GM21447 (cell line): Measurements from ENCODE around the gene ITLN1.
"Not testable (repeated sequence)": the region's sequence is repeated elsewhere in the genome, so short reads cannot be mapped to it uniquely, and the experiment has no call there.

ENCODE experiments used
- ATAC-seq: cut with Tn5 transposase; IDR thresholded peaks from one replicate; pipeline ENCODE4 v1.9.1; 2021; ENCODE audit not compliant: unreplicated experiment

The ITLN1 gene

GRCh38 chr1:160883581-160884513 is 1.1 kb downstream of the ITLN1 start:
- no peak for ATAC-seq

GRCh38 chr1:160882582-160882981 is 2.4 kb downstream of the ITLN1 start:
- no peak for ATAC-seq

GRCh38 chr1:160881264-160881663 is 3.7 kb downstream of the ITLN1 start:
- ATAC-seq, result not testable (repeated sequence)

DNA sequence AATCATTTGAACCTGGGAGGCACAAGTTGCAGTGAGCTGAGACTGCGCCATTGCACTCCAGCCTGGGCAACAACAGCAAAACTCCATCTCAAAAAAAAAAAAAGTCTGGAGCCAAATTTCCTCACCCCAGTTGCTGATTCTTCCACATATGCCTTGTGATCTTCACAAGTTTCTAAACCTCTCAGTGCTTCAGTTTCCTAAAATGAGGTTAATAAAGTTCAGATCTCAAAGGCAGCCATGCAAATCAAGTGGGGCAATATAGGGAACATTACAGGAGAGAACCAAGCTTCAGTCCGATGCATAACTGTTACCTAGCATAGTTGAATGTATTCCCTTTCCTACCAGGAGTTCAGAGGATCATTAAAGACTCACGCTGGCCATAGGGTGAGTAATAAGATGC is 4.8 kb downstream of the ITLN1 start:
- no peak for ATAC-seq

DNA sequence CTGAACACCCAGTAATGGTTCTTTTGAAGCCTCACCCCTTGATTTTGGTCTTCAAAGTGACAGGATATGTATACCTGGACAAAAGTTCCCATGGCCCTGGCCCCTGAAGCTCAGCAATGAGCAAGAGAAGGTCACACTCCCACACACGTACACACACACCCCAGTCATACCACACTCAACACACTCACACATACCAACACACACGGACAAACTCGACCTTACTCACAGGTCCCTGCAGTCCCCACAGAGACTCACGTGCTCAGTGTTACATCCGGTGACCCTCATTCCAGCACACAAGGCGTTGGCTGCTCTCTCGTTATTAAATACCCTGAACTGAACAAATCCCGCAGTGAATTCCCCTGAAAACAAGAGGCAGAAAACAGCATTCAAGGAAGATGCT is 5.9 kb downstream of the ITLN1 start:
- no peak for ATAC-seq

- ATAC-seq, result no peak
These were observed 7.8 kb downstream of the ITLN1 start for GRCh38 chr1:160877221-160877620.

DNA sequence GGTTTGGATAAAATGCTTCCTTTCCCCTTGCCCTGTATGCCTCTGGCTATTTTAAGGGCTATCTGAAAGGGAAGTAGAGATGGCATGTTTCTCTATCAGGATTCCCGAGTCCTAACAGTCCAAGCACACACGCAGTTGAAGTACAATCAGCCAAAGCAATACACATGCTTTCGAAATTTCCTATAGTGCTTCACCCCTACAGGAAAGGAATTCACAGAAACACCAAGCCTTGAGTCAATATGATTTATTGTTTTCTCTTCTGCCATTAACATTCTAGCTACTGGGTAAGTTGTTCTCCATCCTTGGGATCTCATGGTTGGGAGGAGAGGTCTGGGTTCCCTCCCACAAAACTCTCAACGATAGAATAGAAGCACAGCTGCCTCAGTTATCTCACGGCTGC is 8.7 kb downstream of the ITLN1 start:
- ATAC-seq, result no peak

DNA sequence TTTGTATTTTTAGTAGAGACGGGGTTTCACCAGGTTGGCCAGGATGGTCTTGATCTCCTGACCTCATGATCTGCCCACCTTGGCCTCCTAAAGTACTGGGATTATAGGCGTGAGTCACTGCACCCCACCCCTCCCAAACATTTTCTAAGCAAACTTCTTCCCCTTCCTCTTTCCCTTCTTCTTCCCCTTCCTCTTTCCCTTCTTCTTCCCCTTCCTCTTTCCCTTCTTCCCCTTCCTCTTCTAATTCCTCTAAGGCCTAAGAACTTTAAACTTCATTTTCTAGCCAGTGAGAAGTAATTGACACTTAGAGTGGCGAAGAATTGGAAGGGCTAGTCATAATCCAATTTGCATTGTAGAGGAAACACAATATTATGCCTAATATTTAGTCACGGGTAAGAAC is 9.4 kb downstream of the ITLN1 start:
- not testable (repeated sequence) for ATAC-seq

DNA sequence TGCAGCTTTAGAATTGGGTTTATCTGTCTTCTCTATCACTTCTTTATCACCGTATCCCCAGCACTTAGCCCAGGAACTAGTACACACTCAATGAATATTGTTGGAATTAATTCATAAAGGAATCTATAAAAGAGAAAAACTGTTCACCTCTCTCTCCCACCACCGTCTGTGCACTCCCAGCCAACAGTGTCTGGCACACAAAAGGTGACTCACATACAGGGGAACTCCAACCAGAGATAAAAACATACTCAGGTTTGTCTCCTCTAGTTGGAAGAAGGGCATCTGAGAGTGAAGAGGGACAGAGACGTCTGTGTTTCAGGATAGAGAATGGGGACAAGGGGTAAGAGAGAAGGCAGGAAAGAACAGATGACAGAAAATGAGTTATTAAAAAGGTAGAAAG is 10.0 kb downstream of the ITLN1 start:
- no peak for ATAC-seq

DNA sequence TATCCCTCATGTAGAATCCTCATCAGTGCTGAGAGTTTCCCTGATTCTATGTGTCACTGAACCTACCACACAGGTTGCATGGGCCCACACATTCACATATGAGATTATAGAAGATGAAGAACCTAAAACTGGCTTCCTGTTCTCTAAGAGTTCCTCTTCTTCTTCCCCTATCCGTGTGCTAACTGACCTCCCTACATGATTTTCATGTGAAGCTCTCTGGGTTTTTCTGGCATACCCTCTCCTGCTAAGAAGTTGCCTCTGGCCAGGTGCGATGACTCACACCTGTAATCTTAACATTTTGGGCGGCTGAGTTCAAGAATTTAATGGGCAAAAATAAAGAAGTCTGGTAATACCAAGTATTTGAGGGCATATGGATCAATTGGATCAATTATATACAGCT is 16.8 kb downstream of the ITLN1 start:
- no peak for ATAC-seq

- ATAC-seq, result not testable (repeated sequence)
These were observed 17.3 kb downstream of the ITLN1 start for GRCh38 chr1:160867651-160868050.

- no peak for ATAC-seq
These were observed 18.2 kb downstream of the ITLN1 start for GRCh38 chr1:160866695-160867260.

DNA sequence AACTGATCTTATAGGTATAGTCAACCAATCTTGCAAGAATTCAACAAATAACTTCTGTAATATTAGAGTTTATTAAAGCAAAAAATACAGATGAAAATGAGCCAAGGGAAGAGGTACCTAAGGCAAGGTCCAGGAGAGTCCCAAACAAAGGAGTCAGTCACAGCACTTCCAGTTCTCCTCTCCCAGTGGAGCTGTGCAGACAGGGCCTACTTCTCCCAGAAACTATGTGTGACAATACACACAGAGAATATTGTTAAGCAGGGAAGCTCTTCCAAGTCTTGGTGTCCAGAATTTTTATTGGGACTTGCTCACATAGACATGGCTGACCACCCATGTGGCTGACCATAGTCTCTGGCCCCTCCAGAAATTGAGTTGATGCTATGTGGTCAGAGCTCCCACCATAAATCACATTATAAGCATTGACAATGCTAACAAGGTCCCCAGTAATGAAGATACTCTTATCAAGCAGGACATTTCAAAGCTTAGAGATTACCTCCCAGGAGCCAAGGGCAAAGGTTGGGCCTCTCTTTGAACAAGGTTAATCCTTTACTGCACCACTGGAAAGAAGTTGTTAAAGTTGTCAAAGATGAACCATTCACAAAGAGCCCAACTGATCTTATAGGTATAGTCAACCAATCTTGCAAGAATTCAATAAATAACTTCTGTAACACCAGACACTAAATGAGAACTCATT is 18.8 kb downstream of the ITLN1 start:
- ATAC-seq, result no peak

DNA sequence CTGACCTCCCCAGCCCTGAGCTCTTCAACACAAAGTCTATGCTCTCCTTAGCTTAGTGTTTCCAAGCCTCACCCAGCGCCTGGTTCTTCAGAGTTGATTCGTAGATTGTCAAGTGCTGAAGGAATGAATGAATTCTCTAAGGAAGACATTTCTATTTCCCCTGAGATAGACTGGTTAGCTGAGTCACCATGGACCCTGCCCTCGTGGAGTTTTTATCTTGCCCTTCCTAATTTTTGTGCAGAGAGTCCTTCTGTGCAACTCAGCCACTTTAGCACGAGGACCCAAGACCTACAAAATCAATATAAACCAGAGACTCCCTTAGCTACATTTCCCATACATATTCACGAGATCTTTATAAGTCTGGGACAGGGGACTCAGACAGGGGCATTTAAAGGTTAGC is 19.6 kb downstream of the ITLN1 start:
- ATAC-seq, result no peak

DNA sequence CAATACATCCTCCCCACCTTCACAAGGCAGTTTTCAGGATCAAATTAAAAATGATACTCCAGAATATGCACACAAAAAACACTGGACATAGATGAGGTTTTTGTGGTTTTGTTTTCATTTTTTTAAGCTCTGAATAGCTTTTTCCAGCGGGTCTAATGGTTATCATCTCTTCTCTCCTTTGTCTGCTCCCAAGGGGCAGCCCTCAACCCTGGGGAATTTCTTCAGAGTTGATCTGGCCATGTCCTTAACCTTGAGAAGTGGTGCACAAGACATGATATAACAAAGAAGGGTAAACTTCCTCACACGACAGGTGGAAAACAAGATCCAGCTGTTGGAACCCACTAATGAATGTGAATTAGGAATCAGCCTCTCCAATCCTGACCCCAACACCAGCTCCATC is 20.8 kb downstream of the ITLN1 start:
- ATAC-seq, result no peak

GRCh38 chr1:160863774-160864131 is 21.2 kb downstream of the ITLN1 start:
- ATAC-seq, result no peak

- ATAC-seq, result no peak
These were observed 21.8 kb downstream of the ITLN1 start for GRCh38 chr1:160863061-160863773.

DNA sequence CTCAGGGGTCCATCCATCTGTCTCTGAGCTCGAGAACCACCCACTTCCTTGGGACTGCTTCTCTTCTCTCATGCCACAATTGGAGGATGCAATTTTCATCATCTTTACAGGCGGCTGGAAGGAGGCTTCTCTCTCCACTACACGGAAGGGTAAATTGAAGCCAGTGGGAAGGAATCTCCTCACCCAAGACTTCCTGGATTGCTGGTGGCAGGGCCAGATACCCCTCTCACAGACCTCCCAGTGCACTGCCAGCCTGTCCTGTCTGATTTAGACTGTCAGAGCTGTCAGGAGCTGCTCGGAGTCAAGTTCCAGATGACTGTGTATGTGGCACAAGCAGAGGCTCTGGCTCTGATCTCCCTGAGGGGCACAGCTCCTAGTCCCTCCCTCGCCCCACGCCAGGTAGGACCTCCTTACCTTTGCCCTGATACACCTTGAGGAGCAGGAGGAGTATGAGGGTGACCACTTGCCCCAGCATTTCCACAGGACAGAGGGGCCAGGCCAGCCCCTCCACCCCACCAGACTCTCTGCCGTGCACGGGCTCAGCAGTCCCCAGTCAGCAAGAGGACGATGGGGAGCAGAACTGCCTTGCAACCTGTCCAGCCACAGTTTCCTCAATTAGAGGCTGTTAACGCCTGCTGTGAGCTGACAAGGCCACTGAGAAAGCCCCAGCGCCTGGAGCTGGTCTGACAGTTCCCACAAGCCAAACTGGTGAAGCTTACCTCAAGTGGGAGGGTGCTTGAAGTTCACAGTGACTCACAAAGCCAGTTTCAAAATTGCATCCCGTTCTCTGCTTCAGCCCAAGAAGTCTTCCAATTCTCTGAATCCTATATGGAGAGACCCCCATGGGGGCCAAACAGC is 22.5 kb downstream of the ITLN1 start, which contains the start of gene CD244:
Gene CD244, minus strand, starts transcription at position 685 of the 858 bp plus-strand sequence. Its CDS starts 210 bp downstream, at position 475.
- peak; percentile 83 for ATAC-seq

DNA sequence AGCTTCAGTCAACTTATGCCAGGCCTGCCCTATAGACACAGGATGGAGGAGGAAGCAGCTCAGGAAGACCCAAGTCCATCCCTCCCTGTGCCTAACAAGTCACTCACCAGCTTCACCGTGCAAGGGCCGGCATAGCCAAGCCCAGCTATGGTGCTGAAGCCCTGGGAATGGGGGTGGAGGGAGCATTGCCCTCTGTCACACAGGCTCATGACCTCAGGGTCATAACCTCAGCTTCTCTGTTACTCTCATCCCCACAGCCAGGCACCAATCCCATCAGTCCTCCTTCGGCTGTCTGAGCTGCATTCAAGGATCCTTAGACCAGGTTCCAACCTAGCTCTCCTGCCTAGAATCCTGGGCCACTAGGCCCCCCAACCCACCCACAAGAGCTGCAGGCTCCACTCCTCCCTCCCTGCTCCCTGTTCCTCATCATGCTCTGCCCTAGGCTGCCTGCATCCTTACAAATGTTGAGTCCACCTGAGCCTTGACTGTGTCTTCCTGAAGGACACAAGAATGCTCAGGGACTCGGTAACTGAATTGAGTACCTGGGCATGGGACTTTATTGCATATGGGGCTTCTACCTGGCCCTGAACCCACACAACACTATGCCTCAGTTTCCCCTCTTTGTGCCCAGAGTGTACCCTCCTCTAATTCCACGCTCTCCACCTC is 24.0 kb downstream of the ITLN1 start:
- no peak for ATAC-seq

GRCh38 chr1:160859166-160859565 is 25.8 kb downstream of the ITLN1 start:
- ATAC-seq, result no peak
